Measurements from ENCODE around the gene SLC24A4.

The SLC24A4 gene

DNA sequence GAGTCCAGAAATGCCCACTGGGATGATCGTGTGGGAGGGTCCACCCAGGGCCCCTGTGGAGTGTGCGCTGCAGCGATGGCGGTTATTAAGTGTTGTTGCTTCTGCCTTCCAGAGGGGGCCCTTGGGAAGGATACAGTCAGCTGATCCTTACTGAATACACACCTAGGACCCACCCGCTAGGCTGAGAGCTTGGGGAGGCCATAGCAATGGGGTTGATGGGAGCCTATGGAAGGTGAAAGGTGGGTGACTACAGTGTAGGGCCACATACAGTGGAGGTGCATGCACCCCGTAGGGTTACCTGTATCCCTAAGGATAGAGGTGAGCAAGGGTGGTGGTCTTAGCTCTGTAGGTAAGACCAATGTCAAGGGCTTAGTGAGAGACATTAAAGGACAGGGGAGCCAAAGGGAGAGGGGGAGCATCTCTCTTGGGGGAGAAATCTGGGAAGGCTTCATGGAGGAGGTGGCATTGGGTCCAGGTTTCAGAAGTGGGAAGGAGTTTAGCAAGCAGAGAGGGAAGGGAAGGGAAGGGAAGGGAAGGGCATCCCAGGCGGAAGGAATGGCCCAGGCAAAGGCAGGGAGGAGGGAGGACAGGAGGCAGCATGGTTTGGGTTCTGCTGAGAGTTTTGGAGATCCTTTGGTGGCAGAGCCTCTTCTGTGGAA lies 117.5 kb downstream of the SLC24A4 start:
- no peak for DNase-seq

DNA sequence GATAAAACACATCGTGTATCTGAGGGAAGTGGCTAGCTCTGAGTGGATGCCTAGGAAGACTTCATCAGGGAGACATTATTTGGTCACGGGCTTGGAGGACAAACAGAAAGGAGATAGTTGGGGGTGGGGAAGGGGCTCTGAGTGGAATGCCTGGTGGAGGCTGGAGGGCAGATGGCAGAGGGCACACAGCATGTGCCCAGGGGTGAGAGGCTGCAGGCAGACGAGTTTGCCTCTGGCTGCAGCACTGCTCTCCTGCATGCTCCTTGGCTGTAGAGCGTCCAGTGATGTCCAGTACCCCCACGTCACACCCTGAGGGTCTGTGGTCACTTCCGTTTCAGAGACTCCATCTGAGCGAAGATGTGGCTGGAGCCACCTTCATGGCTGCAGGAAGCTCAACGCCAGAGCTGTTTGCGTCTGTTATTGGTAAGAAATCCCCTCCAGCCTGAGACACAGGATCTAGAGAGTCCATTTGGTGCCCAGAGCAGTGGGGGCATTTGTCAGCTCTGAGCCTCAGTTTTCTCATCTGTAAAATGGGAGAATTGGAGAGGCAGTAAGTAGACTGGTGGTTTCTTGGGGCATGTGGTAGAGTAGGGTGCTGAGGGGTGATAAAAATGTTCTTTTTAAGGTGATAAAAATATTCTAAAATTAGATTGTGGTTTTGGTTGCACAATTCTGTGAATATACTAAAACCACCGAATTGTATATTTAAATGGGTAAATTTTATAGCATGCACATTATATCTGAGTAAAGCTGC lies 119.0 kb downstream of the SLC24A4 start:
- no peak for DNase-seq

DNA sequence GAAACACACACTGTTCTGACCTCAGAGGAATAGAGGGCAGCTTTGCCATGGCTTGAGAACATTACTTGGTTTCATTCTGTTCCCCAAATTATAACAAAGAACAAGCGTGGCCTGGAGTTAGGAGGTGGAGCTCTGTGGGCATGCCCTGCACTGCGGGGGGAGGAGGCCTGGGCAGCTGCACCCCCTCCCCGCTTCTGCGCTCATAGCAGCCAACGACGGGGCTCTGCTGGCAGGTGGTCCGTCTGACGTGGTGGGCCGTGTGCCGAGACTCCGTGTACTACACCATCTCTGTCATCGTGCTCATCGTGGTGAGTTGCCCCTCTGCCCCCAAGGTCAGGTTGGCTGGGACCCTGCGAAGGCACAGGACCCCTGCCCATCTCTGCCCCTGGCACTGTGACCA lies 120.2 kb downstream of the SLC24A4 start:
- no peak for DNase-seq

DNA sequence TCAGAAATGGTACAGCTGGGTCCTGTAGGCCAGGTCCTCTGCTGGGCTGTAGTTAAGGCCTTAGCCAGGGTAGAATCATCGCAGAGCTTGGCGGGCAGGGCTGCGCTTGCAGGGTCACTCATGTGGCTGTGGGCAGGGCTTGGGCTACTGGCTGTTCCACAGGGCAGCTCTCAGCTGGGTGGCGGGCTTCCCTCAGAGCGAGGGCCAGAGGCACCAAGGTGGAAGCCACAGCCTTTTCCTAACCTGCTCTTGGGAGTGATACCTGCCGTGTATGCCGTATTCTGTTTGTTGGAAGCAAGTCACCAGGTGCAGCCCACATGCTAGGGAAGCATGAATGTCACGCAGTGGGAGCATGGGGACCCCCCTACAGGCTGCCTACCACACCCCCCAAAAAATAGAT lies 120.8 kb downstream of the SLC24A4 start:
- DNase-seq: no peak

DNA sequence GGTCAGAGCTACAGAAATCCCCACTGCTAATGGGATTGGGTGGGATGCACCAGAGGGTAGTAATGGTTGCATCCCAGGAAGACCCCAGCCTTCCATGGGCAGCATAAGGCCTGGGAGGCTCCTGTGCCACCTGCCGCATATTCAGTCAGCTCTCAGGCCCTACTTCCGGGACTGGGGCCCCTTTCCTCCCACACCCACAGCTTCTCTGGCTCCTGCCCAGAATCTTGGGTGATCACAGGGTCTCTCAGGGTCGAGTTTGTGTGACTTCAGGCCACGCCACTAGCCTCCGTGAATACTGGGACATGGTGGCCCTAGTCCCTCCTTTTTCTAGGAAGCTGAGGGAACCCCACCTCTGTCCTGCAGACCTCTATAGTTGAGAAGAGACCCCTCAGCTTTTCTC lies 123.8 kb downstream of the SLC24A4 start:
- no peak for DNase-seq

DNA sequence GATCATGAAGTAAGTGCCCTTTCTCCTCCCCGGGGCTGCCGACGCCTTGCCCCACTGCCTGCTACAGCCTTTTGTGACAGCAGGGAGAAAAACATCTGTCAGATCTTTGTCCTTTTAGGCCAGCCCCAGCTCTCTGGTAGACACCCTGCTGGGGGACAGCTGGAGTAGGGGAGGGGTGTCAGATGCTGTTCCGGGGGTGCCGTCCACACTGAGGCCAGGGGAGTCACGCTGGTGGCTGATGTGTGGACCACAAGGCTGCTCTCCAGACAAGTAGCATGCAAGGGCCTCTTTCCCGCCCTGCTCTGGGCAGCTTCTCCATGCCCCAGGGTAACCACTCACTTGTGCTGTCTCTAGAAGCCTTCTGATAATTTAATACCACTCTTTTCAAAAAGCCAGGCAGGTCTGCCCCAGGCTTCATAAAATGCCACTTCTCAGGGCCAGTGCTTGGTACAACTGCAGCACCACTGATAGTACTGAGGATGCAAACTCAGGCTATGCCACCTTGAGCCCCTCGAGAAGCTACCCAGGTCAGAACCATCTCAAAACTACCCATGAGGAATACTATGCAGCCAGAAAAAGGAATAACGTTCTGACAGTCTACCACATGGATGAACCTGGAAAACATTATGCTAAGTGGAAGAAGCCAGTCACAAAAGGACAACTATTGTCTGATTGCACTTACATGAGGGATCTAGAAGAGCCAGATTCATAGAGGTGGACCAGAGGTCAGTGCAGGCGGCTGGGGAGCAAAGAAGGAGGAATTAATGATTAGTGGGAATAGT lies 124.6 kb downstream of the SLC24A4 start:
- no peak for DNase-seq

DNA sequence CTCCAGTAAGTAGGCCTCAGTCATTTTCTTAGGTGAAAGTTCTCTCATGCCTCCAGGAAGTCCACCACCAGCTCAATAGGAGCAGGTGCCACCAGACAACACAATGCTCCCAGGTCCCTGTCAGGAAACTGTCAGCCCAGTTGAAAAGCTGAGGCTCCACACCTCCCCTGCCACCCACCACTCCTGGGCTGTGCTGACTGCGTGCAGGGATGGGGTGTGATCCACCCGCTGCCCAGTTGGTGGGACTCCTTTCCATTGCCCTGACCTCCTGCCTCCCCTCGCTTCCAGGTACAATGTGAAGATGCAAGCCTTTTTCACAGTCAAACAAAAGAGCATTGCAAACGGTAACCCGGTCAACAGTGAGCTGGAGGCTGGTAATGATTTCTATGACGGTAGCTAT lies 125.8 kb downstream of the SLC24A4 start:
- no peak for DNase-seq

DNA sequence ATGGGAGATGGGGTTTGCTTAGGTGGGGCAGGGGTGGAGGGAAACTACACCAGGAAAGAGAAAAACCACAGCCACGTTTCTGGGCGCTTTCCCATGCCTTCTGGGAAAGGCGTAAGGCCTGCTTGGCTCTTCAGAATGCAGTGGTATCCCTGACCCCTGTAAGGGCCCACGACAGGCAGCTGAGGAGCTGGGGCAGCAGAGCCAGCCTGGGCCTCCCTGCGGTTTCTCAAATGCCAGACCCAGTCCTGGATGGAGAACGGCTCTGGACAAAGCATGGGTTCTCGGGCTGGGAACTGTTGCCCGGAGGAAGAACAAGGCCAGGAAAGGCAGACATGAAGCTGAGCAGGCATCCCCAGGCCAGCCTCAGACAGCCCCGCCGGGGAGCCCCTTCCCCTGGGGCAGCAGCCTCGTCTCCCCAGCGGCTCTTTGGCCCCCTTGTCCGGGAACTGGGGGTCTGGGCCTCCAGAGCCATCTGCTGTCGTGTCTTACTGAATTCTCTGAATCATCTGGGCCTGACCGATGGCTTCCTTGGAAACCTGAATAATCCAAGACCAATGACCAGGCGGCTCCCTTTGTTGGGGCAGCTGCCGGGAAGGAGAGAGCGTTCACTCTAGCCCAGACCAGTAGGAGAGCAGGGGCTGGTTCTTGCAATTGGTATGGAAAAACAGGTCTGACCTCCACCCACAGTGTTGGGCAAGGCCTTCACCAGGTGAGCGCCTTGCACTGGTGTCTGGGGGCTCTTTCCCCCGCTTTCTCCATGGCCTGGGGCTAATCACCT lies 126.6 kb downstream of the SLC24A4 start:
- no peak for DNase-seq

DNA sequence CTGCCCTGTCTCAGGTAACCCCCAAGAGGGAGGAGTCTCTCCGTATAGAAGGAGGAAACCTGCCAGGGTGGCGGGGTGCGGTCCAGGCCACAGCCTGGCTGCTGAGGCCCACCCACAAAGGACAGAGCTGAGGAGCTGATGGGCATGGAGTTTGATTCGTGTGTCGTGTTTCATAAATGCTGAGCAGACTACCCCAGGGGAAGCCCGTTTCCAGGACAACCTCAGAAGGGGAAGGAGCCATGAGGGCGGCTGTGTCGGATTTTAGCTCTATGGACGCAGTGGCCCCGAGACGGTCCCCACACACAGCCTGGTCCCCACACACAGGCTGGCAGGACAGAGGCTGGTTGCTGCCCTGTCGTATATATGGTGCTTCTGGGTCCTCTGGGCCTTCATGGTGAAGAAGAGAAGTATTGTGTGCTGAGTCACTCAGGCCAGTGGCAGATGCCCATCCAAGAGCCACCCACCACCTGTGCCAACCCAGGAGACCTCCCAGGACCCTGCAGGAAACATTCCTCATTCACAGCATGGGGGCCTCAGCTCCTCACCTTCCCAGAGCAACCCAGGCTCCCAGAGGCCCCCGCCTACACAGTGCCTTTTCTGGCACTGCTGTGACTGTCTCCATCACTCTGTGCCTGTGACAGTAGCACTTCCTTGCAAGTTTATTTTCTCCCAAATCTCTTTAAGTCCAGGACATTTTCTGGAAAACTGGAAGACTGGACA lies 127.5 kb downstream of the SLC24A4 start:
- no peak for DNase-seq

DNA sequence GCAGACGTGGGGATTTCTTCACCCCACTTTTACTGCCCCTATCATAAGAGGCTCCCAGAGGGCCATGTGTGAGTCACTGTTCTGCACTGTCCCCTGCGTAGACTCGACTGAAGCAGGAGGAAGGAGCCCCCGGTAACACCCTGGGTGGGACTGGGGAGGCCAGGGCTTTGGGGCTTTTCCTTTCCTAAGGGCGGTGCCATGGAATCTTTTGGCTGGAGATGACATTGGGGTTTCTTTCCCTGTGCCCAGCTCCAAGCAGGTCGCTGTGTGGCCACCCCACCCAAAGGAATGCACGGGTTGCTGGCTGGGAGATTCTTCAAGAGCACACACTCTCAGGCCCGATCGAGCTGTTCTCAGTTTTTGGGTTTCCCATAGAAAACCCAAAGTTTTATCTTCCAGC lies 128.3 kb downstream of the SLC24A4 start:
- DNase-seq: no peak

DNA sequence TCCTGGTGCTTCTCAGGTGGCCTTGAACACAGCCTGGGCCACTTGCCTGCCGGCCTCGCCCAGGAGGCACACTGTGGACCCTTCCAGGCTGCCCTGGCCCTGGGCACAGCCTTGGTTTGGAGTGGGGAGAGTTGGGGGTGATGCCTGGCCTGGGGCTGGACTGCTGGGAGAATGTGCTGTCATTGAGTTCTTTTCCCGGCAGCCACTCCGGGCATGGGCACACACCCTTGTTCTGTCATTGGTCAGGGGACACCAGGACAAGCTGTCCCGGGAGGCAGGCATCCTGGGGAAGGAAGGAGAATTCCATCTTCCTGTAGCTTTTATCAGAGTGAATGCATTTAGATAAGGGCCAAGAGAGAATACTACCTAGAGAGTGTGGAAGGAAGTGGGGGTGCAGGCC lies 128.8 kb downstream of the SLC24A4 start:
- DNase-seq: no peak

DNA sequence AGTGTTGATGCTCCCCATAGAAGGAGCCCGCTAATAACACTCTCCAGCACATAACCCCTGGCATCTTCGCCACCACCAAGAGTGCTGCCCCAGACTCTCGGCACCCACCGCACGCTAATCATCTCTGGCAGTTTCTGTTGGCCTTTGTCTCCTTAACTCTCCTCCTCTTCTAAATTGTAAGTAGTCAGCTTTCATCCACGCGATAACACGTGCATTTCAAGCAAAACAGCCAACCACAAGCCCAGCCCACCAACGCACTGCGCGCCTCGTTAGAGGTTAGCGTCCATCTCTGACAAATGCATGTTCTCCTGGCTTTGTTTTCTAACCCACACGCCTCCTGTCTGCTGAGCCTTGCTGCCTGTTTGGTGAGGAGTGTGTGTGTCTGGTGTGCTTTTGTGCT lies 129.5 kb downstream of the SLC24A4 start:
- DNase-seq: no peak

DNA sequence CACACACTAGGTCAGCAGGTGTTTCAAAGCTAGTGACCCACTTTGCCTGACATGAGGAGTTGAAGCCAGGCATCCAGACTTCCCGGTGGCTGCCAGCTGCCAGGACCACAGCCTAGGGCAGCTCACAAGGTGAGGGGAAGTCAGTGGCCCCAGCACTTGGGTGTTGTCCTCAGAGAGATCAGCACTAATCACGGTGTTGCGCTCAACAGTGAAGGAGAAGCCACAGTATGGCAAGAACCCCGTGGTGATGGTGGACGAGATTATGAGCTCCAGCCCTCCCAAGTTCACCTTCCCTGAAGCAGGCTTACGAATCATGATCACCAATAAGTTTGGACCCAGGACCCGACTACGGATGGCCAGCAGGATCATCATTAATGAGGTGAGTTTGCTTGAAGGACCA lies 130.7 kb downstream of the SLC24A4 start:
- DNase-seq: no peak

DNA sequence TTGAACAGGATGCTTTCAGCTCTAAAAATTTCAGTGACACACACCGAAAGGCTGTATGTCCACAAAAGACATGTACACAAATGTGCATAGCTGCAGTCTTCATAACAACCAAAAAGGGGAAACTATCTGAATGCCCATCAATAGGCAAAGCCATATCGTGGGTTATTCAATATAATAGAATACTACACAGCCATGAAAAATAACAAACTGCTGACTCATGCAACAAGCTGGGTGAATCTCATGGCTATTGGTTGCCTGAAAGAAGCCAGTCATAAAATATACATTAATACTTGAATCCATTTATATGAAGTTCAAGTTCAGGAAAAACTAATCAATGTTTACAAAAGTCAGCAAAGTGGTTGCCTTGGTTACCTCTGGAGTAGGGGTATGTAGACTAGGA lies 132.3 kb downstream of the SLC24A4 start:
- DNase-seq: no peak

DNA sequence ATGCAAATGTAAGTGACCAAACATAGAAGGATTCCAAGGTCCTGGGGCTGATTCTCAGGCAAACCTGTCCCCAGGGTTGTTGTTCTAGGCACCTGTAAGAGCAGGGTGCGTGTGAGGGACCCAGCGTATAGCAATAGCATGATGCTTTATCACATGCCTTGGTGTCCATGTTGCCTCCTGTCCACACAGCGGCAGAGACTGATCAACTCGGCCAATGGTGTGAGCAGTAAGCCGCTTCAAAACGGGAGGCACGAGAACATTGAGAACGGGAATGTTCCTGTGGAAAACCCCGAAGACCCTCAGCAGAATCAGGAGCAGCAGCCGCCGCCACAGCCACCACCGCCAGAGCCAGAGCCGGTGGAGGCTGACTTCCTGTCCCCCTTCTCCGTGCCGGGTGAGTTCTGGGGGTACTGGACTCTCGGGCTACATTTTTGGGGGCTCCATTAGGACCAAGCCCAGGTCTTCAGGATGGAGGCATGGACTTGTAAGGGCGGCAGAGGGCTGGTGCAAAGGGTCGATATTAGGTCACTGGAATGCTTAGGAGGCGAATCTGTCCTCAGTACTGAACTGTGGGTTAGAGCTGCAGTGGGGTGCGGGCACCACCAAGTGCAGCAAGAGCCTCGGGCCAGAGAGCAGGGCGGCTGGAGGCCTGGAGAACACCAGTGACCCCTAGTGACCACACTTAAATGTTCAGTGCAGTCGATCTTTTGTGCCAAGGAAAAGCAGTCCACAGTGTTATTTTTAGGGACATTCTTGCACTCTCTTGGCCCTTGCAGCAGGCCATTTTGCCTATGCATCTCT lies 133.4 kb downstream of the SLC24A4 start:
- no peak for DNase-seq

DNA sequence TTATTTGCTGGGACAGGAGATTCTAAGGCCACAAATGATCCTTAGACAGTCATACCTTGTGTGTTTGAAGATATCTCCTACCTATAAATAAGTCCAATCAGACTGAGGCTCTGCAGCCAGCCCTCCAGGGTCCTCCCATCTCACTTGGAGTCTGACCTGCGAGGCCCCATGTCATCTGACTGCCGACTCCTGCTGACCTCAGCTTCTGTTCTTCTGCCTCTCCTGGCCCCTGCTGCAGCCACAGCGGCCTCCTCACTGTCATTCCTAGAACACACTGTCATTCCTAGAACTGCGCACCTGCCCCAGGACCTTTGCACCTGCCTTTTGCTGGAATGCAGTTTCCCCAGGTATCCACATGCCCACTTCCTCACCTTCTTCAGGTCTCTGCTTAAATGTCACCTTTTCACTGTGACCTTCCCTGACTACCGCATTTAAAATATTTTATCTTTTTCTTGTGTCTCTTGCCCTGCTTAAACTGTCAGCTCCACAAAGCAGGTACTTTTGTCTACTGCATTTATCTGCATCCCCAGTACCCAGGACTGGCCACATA lies 134.1 kb downstream of the SLC24A4 start:
- no peak for DNase-seq

DNA sequence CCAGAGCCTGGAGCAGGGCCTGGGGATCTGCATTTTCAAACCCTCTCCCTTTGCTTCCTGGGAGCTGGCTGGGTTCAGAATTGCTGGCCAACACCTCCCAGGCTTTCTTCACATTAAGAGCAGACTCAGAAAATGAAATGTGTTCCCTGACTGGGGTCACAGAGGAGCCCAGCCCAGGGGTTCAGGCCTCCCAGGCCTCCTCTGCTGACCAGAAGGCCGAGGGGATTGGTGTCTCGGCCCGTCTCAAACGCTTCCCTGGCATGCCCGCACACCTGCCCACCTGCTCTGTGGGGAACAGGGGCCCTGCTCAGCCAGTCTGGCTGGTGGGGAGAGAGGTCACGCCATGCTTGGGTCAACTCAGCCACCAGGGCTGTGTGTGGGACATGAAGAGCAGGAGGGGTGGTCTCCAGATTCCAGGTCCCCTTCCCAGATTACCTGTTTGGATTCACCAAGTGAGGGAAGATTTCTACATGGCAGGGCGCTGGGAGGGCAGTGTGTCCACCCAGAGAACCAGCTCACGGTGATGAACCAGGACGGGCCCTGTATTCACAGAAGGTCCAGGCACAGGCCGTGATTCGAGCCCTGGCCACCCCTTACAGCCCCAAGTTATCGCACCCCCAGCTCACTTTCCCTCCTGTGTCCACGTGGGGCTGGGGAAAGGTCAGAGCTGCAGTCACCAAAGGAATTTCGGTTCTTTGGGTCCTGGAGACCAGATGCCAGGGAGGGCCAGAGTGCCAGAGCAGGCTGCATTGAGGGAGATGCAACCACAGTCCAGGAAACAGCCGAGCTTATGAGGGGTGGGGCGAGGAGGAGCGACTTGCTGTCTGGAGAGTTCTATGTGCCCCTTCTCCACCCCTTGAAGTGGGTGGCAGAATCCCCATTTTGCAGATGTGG lies 135.4 kb downstream of the SLC24A4 start:
- DNase-seq: no peak

DNA sequence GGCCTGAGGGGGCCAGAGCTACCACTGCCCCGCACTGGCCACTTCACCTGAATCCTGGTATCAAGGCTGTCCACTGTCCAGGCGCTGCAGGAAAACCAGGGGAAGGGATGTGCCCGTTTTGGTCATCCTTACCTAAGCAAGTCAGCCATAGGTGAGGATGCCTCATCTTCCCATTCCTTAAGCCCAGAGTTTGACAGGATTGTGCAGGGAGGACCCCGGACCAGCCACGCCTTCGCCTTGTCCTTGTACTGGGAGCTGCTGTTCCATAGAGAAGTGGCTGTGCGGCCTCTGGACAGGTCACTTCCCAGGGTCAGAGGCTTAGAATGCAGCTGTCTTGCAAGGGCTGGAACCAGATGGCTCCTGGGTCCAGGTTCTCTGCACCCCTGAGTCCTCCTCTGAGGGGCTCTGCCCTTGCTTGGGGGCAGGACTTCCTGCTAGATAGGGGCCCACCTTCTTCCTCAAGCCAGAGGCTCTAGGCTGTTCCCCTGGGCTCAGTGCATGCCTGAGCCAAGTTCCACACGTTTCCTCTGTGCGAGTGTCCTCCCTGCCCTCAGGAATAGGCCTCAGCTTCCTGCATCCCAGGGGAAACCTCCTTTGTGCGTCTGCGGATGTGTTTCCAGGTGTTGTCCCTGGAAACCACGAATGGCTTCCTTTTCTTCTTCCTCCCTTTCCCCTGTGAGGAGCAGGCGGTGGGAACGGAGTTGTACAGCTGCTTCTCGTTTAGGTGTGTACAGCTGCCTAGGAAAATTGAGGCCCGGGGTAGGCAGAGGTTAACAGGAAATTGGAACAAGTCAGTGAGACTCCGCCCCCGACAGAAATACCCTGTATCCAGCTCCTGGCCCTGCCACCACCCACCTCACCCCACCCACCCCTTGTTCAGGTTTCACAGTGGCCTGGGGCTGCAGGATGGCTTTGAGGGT lies 136.3 kb downstream of the SLC24A4 start:
- DNase-seq: no peak

DNA sequence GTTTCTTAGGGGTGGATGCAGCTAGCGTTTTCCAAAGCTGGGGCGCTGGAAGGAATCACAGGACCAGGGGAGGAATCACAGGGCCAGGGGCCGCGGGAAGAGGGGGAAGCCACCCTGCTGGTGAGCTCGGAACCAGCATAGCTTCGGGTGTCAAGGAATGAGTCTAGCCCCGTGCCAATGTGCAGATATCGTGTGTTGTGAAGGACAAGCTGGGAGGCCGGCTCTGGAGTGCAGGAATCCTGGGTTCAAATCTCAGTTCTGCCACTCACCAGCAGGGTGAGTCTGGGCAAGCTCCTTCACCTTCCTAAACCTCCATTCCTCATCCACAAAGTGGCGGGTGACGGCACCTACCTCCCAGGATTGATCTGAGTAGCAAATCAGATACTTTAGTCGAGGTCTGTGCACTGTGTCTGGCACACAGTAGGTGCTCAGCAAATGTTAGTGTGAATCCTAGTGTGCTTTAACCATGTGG lies 137.0 kb downstream of the SLC24A4 start:
- DNase-seq: no peak

Data from NCI-H1105 (cell line).